Prostate gland (tissue), 2 donors: ENCODE data around the gene CLNK.

Source experiments
- CTCF ChIP-seq, 4 experiments: fragments of 200-600 bp in 2 of 4; fragments of 450-650 bp in 2 of 4; sonication (generic) in 2 of 4; IDR thresholded peaks; 1 replicate in 3 of 4; 2 replicates in 1 of 4; pipeline ENCODE4 v1.5.1; 2016 to 2019; ENCODE audit warnings: antibody characterized with exemption in 4 of 4, mild to moderate bottlenecking in 2 of 4, moderate library complexity in 2 of 4
- POLR2A ChIP-seq: fragments of 450-650 bp; IDR thresholded peaks from one replicate; pipeline ENCODE4 v1.6.1; 2016; ENCODE audit warnings: antibody characterized with exemption, mild to moderate bottlenecking
- POLR2AphosphoS5 ChIP-seq: sonication (generic); formaldehyde crosslinking; IDR thresholded peaks from one replicate; pipeline ENCODE4 v1.6.1; 2017; ENCODE audit warnings: antibody characterized with exemption

DNA sequence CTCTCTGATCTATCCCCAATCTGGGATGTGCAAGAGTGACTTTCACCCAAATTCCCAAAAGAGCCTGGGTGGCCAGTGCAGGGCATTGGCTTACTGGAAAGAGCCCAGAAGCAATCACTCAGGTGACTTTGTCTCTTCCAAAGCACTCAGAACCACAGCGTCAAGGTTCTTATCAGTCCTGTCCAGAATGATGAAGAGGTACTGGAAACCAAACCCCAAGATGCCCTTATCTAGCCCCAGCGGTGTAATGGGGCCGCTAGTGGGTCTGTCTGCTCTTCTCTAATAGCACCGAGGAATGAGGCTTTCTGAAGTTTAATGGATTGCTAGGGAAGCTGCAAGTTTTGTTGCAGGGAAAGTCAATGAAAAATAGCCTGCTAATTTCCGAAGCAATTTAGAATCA, 21.6 kb downstream of the CLNK start:
- no peak for TF ChIP-seq CTCF (IDR thresholded peaks at IDR 0.05)
- TF ChIP-seq POLR2A, result no peak
- no peak for TF ChIP-seq POLR2AphosphoS5
